Measurements from ENCODE around the gene RFFL. TPM values are rescaled to one million over a fixed set of nuclear protein-coding genes. Genes with fewer than 3 reads are reported as not detected.

Gene RFFL
- total RNA-seq, 2 donors from 2014 or later, result 12.2 to 20.1 TPM

DNA sequence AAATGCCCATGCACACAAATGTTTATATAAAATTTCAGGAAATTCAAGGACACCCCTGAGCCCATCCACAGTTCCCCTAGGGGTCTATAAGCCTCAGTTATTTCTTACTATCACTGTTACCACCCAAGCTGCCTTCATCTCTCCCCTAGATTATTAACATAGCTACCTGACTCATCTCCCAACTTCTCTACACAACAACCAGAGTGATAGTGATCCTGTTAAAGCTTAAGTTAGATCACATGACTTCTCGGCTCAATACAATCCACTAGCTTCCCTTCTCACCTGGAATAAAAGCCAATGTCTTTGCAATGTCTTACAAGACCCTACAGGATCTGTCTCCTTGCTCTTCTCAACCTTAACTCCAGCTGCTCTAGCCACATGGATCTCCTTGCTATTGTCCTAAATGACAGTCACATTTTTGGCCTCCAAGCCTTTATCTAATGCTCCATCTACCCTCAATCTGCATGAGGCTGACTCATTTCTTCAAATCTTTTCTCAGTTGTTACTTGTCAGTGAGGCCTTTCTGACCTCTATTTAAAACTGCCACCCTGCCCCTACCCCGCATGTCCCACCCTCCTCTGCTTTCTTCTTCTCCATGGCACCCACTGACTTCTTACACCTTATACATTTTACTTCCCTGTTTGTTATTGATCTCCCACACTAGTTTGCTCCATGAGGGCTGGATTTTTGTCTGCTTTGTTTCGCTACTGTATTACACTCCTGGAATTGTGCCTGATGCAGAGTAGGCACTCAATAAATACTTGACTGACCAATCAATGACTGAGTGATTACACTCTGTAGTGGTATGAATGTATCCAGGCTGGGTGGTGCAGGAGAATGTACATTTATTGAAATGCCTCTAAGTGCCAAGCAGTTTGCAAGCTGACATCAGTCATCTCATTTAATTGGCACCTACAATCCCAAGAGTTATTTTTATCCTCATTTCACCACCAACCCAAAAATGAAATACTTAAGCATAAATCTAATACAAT, 88.4 kb downstream of the RFFL start:
- Histone ChIP-seq H3K27ac (no peak overlapping the region), H3K4me1 (peaks cover 0 to 7% of the 10 kb centered on the region in 2 donors), H3K9me3 (no peaks in the 10 kb centered on the region), H3K4me3 (no peak overlapping the region), H3K27me3 (no peaks in the 10 kb centered on the region), H3K36me3 (no peaks in the 10 kb centered on the region)
- DNase-seq (ENCODE audit: low spot score), result no peak
- TF ChIP-seq, protein P1, sequence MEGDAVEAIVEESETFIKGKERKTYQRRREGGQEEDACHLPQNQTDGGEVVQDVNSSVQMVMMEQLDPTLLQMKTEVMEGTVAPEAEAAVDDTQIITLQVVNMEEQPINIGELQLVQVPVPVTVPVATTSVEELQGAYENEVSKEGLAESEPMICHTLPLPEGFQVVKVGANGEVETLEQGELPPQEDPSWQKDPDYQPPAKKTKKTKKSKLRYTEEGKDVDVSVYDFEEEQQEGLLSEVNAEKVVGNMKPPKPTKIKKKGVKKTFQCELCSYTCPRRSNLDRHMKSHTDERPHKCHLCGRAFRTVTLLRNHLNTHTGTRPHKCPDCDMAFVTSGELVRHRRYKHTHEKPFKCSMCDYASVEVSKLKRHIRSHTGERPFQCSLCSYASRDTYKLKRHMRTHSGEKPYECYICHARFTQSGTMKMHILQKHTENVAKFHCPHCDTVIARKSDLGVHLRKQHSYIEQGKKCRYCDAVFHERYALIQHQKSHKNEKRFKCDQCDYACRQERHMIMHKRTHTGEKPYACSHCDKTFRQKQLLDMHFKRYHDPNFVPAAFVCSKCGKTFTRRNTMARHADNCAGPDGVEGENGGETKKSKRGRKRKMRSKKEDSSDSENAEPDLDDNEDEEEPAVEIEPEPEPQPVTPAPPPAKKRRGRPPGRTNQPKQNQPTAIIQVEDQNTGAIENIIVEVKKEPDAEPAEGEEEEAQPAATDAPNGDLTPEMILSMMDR (IDR thresholded peaks at IDR 0.05), result no peak

DNA sequence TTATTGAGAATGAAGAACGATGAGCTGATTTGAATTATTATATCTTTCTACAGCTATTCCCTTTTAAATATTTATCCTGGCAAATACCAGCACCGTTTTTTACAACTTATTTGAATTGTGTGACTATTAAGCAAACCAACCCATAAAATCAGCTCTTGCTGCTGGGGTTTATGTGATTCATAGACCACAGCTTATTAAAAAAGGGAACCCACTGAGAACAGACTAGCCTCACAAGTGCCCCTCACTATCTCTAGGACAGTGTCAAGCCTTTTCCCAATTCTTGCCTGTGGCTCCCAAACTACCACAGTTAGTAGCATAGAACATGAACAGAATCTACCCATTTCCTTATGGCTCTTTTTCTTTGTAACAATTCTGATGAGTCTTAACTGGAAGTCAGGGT, 89.3 kb downstream of the RFFL start:
- Histone ChIP-seq H3K4me1 (no peaks in the 10 kb centered on the region), H3K9me3 (no peaks in the 10 kb centered on the region), H3K27me3 (no peaks in the 10 kb centered on the region), H3K27ac (no peak overlapping the region), H3K36me3 (no peaks in the 10 kb centered on the region), H3K4me3 (no peak overlapping the region)
- TF ChIP-seq, protein P1 (IDR thresholded peaks at IDR 0.05), result no peak
- DNase-seq (ENCODE audit: low spot score), result no peak

- Histone ChIP-seq H3K4me3 (peak within 1 kb of the TSS; percentile 79 to 87), H3K27ac (peak within 1 kb of the TSS; percentile 90 to 93), H3K27me3 (no peaks in the 10 kb centered on the region), H3K9me3 (no peaks in the 10 kb centered on the region), H3K36me3 (peaks cover 26% of the 10 kb centered on the region), H3K4me1 (peaks cover 0 to 20% of the 10 kb centered on the region in 2 donors)
- peak; percentile 94 for DNase-seq (ENCODE audit: low spot score)
- TF ChIP-seq, protein P1 (IDR thresholded peaks at IDR 0.05), result peak in 1 of 2 donors; percentile 15
Observed at GRCh38 chr17:34961093-34961911, 102.2 kb downstream of the RFFL start, which contains the start of the genes CCT6B and ZNF830. TSS of gene CCT6B (minus strand) at chr17:34961460. CDS start at chr17:34961393, 67 bp downstream. TSS of gene ZNF830 (plus strand) at chr17:34961540. CDS start at chr17:34961567, 27 bp downstream.

DNA sequence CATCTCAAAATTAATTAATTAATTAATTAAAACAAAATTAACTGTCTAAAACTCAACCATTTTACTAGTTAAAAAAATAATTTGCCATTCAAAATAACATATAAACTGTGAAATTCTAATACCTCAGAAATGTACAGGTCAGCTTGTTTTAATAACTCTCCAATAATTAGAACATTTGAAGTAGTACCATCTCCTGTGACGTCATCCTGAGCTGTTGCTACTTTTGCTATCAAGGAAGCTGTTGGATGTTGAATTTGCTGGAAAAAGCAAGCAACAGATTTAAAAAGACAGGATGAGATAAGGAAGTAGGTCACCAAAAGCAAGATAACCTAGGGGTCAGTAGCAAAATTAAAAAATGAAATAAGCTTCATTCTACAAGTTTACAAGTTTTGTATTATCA, 105.1 kb downstream of the RFFL start:
- TF ChIP-seq, protein P1 (IDR thresholded peaks at IDR 0.05), result no peak
- peaks cover 0 to 17% of the 10 kb centered on the region in 2 donors for H3K4me1 ChIP-seq
- H3K36me3 ChIP-seq, result no peaks in the 10 kb centered on the region
- H3K27me3 ChIP-seq, result no peaks in the 10 kb centered on the region
- no peaks in the 10 kb centered on the region for H3K9me3 ChIP-seq
- H3K27ac ChIP-seq, result no peak overlapping the region
- DNase-seq (ENCODE audit: low spot score), result no peak
- H3K4me3 ChIP-seq, result no peak overlapping the region

Other genes starting within 250 kb of the RFFL start
- 1 to 10 TPM; 1.8 to 1.9 TPM for gene CCT6B, start 102.2 kb downstream of the RFFL start, total RNA-seq
- 1 to 10 TPM; 5.4 to 8.1 TPM for gene ZNF830, start 102.2 kb downstream of the RFFL start, total RNA-seq
- 10 to 100 TPM; 12.0 to 17.1 TPM for gene LIG3, start 83.2 kb downstream of the RFFL start, total RNA-seq
- 1 to 10 TPM; 2.0 to 4.5 TPM for gene RAD51D, start 56.2 kb upstream of the RFFL start, total RNA-seq
- gene FNDC8, start 57.9 kb upstream of the RFFL start, total RNA-seq, result not detected
- gene NLE1, start 78.6 kb upstream of the RFFL start, total RNA-seq, result 1 to 10 TPM; 3.6 to 8.2 TPM
- gene UNC45B, start 84.1 kb upstream of the RFFL start, total RNA-seq, result 100 to 1,000 TPM; 118 to 131 TPM
- not detected for gene SLC35G3, start 130.7 kb upstream of the RFFL start, total RNA-seq
- 10 to 100 TPM; 11.1 to 12.9 TPM for gene SLFN5, start 179.4 kb upstream of the RFFL start, total RNA-seq

Data from right atrium auricular region (tissue), 2 donors.